GM12865 (cell line): Measurements from ENCODE around the gene MEX3D.

Experiments
- DNase-seq: peaks from one replicate; pipeline ENCODE4 v3.0.0; 2010; ENCODE audit warnings: low read depth
- H3K4me3 ChIP-seq: 2 replicates; pipeline ENCODE4 v1.5.1; 2011; ENCODE audit warnings: mild to moderate bottlenecking, low read depth, low read length, control low read depth
- TF ChIP-seq, protein P1 (sequence below): IDR thresholded peaks from 2 replicates; pipeline ENCODE4 v1.5.1; 2011; ENCODE audit warnings: low read length, control low read depth, low read depth, inconsistent platforms; ENCODE audit not compliant: insufficient read depth; ENCODE audit errors: missing control alignments

The MEX3D gene

DNA sequence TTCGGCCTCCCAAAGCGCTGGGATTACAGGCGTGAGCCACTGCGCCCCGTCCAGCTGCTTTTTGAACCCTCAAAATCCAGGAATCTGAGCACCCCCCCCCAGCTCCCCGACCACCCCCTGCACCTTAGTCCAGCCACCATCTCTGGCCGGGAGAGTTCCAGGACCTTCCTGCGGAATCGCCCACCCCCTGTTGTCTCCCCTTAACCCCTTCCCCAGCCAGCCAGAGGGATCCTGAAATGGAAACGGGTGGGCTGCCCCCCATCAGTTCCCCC lies 25.3 kb upstream of the MEX3D start:
- peak overlapping the region; percentile 84 for H3K4me3 ChIP-seq
- no peak for DNase-seq
- TF ChIP-seq, protein P1, sequence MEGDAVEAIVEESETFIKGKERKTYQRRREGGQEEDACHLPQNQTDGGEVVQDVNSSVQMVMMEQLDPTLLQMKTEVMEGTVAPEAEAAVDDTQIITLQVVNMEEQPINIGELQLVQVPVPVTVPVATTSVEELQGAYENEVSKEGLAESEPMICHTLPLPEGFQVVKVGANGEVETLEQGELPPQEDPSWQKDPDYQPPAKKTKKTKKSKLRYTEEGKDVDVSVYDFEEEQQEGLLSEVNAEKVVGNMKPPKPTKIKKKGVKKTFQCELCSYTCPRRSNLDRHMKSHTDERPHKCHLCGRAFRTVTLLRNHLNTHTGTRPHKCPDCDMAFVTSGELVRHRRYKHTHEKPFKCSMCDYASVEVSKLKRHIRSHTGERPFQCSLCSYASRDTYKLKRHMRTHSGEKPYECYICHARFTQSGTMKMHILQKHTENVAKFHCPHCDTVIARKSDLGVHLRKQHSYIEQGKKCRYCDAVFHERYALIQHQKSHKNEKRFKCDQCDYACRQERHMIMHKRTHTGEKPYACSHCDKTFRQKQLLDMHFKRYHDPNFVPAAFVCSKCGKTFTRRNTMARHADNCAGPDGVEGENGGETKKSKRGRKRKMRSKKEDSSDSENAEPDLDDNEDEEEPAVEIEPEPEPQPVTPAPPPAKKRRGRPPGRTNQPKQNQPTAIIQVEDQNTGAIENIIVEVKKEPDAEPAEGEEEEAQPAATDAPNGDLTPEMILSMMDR, result no peak

- DNase-seq, result peak; percentile 97
- TF ChIP-seq, protein P1, result no peak
Measured at GRCh38 chr19:1592755-1593500, 24.8 kb upstream of the MEX3D start, which contains the start of gene MBD3. TSS of gene MBD3 (minus strand) at chr19:1592865. CDS start at chr19:1592631, 234 bp downstream.

GRCh38 chr19:1592024-1592754 lies 24.1 kb upstream of the MEX3D start:
- peak; percentile 96 for DNase-seq
- H3K4me3 ChIP-seq, result peak overlapping the region; percentile 82
- TF ChIP-seq, protein P1, result no peak

More at GRCh38 chr19:1592755-1593500, 24.8 kb upstream of the MEX3D start, which contains the start of gene MBD3:
- H3K4me3 ChIP-seq, result peak within 1 kb of the TSS; percentile 84

- TF ChIP-seq, protein P1, result no peak
- H3K4me3 ChIP-seq, result peak overlapping the region; percentile 82
- DNase-seq, result no peak
Measured at GRCh38 chr19:1591421-1592023, 23.4 kb upstream of the MEX3D start.

DNA sequence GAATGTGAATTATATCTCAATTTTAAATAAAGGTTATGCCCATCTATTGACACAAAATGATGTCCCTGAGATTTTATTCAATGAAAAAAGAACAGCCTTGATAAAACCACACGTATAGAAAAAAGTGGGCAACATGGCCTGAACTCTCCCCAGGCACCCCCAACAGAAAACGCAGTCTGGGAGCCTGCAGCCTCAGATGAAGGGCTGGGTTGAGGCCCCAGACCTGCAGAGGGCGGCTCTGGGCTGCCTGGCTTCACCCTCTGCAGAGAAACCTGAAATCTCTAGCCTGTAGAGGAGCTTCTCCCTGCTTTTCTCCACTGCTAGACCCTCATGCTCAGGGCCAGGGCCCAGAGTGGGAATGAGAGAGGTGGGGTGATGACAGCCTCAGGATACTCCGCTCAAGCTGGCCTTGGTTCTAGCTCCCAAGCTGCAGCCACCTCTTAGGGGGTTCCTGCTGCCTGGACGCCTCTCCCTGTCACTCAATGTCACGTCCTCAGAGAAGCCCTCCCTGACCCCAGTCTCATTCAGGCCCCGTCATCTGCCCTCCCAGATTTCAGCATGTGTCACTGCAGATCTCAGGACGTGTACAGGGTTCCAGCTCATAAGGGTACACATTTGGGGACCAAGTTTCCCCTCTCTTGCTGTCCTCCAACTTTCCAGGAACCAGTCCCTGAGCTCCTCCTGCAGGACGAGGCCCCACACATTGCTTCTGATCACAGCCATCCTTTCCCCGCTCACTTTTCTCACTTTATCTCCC lies 22.7 kb upstream of the MEX3D start:
- DNase-seq, result peak; percentile 67
- H3K4me3 ChIP-seq, result peak overlapping the region; percentile 82
- TF ChIP-seq, protein P1, result peak; percentile 51

- H3K4me3 ChIP-seq, result no peak overlapping the region
- DNase-seq, result no peak
- TF ChIP-seq, protein P1, result no peak
Measured at GRCh38 chr19:1587872-1588271, 19.7 kb upstream of the MEX3D start.
